HepG2 (cell line): Measurements from ENCODE around the gene SLC22A23. TPM values are rescaled to one million over a fixed set of nuclear protein-coding genes. Genes with fewer than 3 reads are reported as not detected.

Experiments
- BCL6 ChIP-seq: IDR thresholded peaks from 2 replicates; pipeline ENCODE4 v1.6.1; 2016; ENCODE audit warnings: missing genetic modification reagents, missing compliant biosample characterization
- GZF1 ChIP-seq: sonication (generic); formaldehyde crosslinking; IDR thresholded peaks from 2 replicates; pipeline ENCODE4 v1.5.1; 2020; ENCODE audit warnings: mild to moderate bottlenecking, missing genetic modification reagents
- IKZF4 ChIP-seq: sonication (generic); formaldehyde crosslinking; IDR thresholded peaks from 2 replicates; pipeline ENCODE4 v1.5.1; 2020; ENCODE audit warnings: borderline replicate concordance, mild to moderate bottlenecking, low read depth, missing genetic modification reagents; ENCODE audit errors: not compliant biosample characterization
- IRF9 ChIP-seq: sonication (generic); formaldehyde crosslinking; IDR thresholded peaks from 2 replicates; pipeline ENCODE4 v1.8.0; 2022; ENCODE audit warnings: missing genetic modification reagents, mild to moderate bottlenecking, borderline replicate concordance
- MXD1 ChIP-seq: sonication (generic); formaldehyde crosslinking; IDR thresholded peaks from 2 replicates; pipeline ENCODE4 v1.4.0; 2020; ENCODE audit warnings: mild to moderate bottlenecking, missing genetic modification reagents
- SRY ChIP-seq: sonication (generic); formaldehyde crosslinking; IDR thresholded peaks from 2 replicates; pipeline ENCODE4 v1.8.0; 2022; ENCODE audit warnings: mild to moderate bottlenecking, missing genetic modification reagents
- ZNF10 ChIP-seq: sonication (generic); formaldehyde crosslinking; IDR thresholded peaks from 2 replicates; pipeline ENCODE4 v1.4.0; 2020; ENCODE audit warnings: mild to moderate bottlenecking, low read depth, missing genetic modification reagents, borderline replicate concordance
- ZNF124 ChIP-seq: sonication (generic); formaldehyde crosslinking; IDR thresholded peaks from 2 replicates; pipeline ENCODE4 v1.4.0; 2020; ENCODE audit warnings: missing genetic modification reagents
- ZNF280B ChIP-seq: sonication (generic); formaldehyde crosslinking; IDR thresholded peaks from 2 replicates; pipeline ENCODE4 v1.5.0; 2020; ENCODE audit warnings: missing genetic modification reagents, mild to moderate bottlenecking, borderline replicate concordance
- ZNF576 ChIP-seq: sonication (generic); formaldehyde crosslinking; IDR thresholded peaks from 2 replicates; pipeline ENCODE4 v1.4.0; 2020; ENCODE audit warnings: mild to moderate bottlenecking, missing genetic modification reagents
- ZNF792 ChIP-seq: IDR thresholded peaks from 2 replicates; pipeline ENCODE4 v1.6.1; 2016
- polyA plus RNA-seq, 8 experiments: library from polyadenylated mRNA; depleted of rRNA in 3 of 8; stranded (reverse) in 7 of 8; unstranded in 1 of 8; fragments of >200 nt; fragmentation: Illumina TruSeq in 4 of 8; extraction: Trizol in 4 of 8; gene quantifications; 2 replicates each; pipeline versions ENCODE4 v1.2.1 to v1.2.3, GENCODE V29; 2011 to 2016; ENCODE audit warnings: low read depth in 4 of 8, missing spikeins in 1 of 8, mixed read lengths in 1 of 8; ENCODE audit not compliant: insufficient read depth in 1 of 8
- total RNA-seq, 5 experiments: library from RNA; depleted of rRNA; stranded (reverse); fragments of >200 nt; fragmentation: Illumina TruSeq; extraction: Trizol; gene quantifications; 2 replicates each; pipeline ENCODE4 v1.2.3, GENCODE V29; 2016; ENCODE audit warnings: low read depth in 1 of 5
- TF ChIP-seq, protein P1 (sequence below): sonication (generic); formaldehyde crosslinking; IDR thresholded peaks from 2 replicates; pipeline ENCODE4 v1.5.0; 2020; ENCODE audit warnings: mild to moderate bottlenecking, missing genetic modification reagents
- TF ChIP-seq, protein P2 (sequence below): sonication (generic); formaldehyde crosslinking; IDR thresholded peaks from 2 replicates; pipeline ENCODE4 v1.9.0; 2021; ENCODE audit warnings: mild to moderate bottlenecking, missing genetic modification reagents
- TF ChIP-seq, protein P3 (sequence below): sonication (generic); formaldehyde crosslinking; IDR thresholded peaks from 2 replicates; pipeline ENCODE4 v1.5.1; 2020; ENCODE audit warnings: missing genetic modification reagents, mild to moderate bottlenecking, borderline replicate concordance

Gene SLC22A23
- total and polyA plus RNA-seq, 2 of the 13 experiments (the other 11 are each of a cell fraction or from before 2014, with no cell fraction given): 11.8 to 17.5 TPM

GRCh38 chr6:3370361-3371221, 86.3 kb downstream of the SLC22A23 start (continued):
- TF ChIP-seq MXD1: peak; percentile 61
- peak; percentile 87 for TF ChIP-seq SRY (CRISPR knock-in tag)
- TF ChIP-seq ZNF280B (CRISPR knock-in tag): peak; percentile 87; the same call in 1 of the 2 replicates
- TF ChIP-seq, protein P1, sequence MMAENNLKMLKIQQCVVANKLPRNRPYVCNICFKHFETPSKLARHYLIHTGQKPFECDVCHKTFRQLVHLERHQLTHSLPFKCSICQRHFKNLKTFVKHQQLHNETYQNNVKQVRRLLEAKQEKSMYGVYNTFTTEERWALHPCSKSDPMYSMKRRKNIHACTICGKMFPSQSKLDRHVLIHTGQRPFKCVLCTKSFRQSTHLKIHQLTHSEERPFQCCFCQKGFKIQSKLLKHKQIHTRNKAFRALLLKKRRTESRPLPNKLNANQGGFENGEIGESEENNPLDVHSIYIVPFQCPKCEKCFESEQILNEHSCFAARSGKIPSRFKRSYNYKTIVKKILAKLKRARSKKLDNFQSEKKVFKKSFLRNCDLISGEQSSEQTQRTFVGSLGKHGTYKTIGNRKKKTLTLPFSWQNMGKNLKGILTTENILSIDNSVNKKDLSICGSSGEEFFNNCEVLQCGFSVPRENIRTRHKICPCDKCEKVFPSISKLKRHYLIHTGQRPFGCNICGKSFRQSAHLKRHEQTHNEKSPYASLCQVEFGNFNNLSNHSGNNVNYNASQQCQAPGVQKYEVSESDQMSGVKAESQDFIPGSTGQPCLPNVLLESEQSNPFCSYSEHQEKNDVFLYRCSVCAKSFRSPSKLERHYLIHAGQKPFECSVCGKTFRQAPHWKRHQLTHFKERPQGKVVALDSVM (CRISPR knock-in tag): no peak
- peak; percentile 75; the same call in 1 of the 2 replicates for TF ChIP-seq ZNF792 (CRISPR knock-in tag)
- TF ChIP-seq, protein P2, sequence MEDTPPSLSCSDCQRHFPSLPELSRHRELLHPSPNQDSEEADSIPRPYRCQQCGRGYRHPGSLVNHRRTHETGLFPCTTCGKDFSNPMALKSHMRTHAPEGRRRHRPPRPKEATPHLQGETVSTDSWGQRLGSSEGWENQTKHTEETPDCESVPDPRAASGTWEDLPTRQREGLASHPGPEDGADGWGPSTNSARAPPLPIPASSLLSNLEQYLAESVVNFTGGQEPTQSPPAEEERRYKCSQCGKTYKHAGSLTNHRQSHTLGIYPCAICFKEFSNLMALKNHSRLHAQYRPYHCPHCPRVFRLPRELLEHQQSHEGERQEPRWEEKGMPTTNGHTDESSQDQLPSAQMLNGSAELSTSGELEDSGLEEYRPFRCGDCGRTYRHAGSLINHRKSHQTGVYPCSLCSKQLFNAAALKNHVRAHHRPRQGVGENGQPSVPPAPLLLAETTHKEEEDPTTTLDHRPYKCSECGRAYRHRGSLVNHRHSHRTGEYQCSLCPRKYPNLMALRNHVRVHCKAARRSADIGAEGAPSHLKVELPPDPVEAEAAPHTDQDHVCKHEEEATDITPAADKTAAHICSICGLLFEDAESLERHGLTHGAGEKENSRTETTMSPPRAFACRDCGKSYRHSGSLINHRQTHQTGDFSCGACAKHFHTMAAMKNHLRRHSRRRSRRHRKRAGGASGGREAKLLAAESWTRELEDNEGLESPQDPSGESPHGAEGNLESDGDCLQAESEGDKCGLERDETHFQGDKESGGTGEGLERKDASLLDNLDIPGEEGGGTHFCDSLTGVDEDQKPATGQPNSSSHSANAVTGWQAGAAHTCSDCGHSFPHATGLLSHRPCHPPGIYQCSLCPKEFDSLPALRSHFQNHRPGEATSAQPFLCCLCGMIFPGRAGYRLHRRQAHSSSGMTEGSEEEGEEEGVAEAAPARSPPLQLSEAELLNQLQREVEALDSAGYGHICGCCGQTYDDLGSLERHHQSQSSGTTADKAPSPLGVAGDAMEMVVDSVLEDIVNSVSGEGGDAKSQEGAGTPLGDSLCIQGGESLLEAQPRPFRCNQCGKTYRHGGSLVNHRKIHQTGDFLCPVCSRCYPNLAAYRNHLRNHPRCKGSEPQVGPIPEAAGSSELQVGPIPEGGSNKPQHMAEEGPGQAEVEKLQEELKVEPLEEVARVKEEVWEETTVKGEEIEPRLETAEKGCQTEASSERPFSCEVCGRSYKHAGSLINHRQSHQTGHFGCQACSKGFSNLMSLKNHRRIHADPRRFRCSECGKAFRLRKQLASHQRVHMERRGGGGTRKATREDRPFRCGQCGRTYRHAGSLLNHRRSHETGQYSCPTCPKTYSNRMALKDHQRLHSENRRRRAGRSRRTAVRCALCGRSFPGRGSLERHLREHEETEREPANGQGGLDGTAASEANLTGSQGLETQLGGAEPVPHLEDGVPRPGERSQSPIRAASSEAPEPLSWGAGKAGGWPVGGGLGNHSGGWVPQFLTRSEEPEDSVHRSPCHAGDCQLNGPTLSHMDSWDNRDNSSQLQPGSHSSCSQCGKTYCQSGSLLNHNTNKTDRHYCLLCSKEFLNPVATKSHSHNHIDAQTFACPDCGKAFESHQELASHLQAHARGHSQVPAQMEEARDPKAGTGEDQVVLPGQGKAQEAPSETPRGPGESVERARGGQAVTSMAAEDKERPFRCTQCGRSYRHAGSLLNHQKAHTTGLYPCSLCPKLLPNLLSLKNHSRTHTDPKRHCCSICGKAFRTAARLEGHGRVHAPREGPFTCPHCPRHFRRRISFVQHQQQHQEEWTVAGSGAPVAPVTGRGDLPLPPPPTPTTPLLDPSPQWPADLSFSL (CRISPR knock-in tag): 0 out of 2 replicates have a peak, but pooled peaks have one; percentile 52
- TF ChIP-seq ZNF124 (CRISPR knock-in tag): peak; percentile 61; the same call in 1 of the 2 replicates
- TF ChIP-seq ZNF10 (CRISPR knock-in tag): no peak
- peak; percentile 66; the same call in 1 of the 2 replicates for TF ChIP-seq ZNF576 (CRISPR knock-in tag)
- peak; percentile 84; the same call in 1 of the 2 replicates for TF ChIP-seq GZF1 (CRISPR knock-in tag)
- TF ChIP-seq IKZF4 (CRISPR knock-in tag): no peak
- TF ChIP-seq IRF9 (CRISPR knock-in tag): peak; percentile 94
- TF ChIP-seq BCL6 (CRISPR knock-in tag): peak; percentile 92
- TF ChIP-seq, protein P3, sequence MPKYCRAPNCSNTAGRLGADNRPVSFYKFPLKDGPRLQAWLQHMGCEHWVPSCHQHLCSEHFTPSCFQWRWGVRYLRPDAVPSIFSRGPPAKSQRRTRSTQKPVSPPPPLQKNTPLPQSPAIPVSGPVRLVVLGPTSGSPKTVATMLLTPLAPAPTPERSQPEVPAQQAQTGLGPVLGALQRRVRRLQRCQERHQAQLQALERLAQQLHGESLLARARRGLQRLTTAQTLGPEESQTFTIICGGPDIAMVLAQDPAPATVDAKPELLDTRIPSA: no peak
